ENCODE results near the gene GJD2.

Gene GJD2

DNA sequence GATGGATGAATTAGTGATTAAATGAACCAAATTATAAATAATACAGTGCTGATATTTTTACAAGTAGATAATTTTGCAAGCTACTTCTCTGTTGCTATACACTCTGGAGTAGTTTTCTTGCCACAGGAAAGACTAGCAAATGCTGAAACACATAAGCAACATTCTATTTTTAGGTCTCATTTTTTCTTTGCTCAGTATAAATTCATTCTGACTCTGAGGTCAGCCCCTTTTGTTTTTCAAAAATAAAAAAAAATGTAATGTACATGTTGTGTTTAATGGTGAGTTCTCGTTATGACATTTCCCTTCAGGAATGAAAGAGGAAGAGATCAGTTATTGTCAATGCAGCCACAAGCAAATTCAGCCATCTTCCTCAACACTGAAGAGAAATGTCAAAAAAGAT lies 24.9 kb downstream of the GJD2 start:
- no peaks in the 10 kb centered on the region for H3K9me3 ChIP-seq (ENCODE audit: control insufficient read depth, low read length)
- H3K4me1 ChIP-seq (ENCODE audit: control insufficient read depth, insufficient read depth, low read length, poor library complexity, severe bottlenecking), result no peaks in the 10 kb centered on the region
- H3K36me3 ChIP-seq (ENCODE audit: control insufficient read depth, insufficient read depth, low read length), result no peaks in the 10 kb centered on the region
- no peak overlapping the region for H3K27ac ChIP-seq (ENCODE audit: insufficient read depth, low read length, poor library complexity, severe bottlenecking)
- no peak overlapping the region for H3K4me3 ChIP-seq (ENCODE audit: insufficient read depth, low read depth, low read length, poor library complexity, severe bottlenecking)
- no peak for DNase-seq
- peaks cover 2% of the 10 kb centered on the region for H3K27me3 ChIP-seq (replicated peaks; ENCODE audit: control insufficient read depth, insufficient read depth, low read length, poor library complexity, severe bottlenecking)

GRCh38 chr15:34729056-34729455 lies 25.7 kb downstream of the GJD2 start:
- Histone ChIP-seq H3K4me3 (ENCODE audit: insufficient read depth, low read depth, low read length, poor library complexity, severe bottlenecking) (no peak overlapping the region), H3K27ac (ENCODE audit: insufficient read depth, low read length, poor library complexity, severe bottlenecking) (no peak overlapping the region), H3K9me3 (ENCODE audit: control insufficient read depth, low read length) (no peaks in the 10 kb centered on the region), H3K36me3 (ENCODE audit: control insufficient read depth, insufficient read depth, low read length) (no peaks in the 10 kb centered on the region), H3K4me1 (ENCODE audit: control insufficient read depth, insufficient read depth, low read length, poor library complexity, severe bottlenecking) (no peaks in the 10 kb centered on the region), H3K27me3 (replicated peaks; ENCODE audit: control insufficient read depth, insufficient read depth, low read length, poor library complexity, severe bottlenecking) (peaks cover 2% of the 10 kb centered on the region)
- no peak for DNase-seq

GRCh38 chr15:34726406-34727100 lies 28.2 kb downstream of the GJD2 start:
- no peaks in the 10 kb centered on the region for H3K9me3 ChIP-seq (ENCODE audit: control insufficient read depth, low read length)
- no peak overlapping the region for H3K27ac ChIP-seq (ENCODE audit: insufficient read depth, low read length, poor library complexity, severe bottlenecking)
- H3K36me3 ChIP-seq (ENCODE audit: control insufficient read depth, insufficient read depth, low read length), result no peaks in the 10 kb centered on the region
- no peak overlapping the region for H3K4me3 ChIP-seq (ENCODE audit: insufficient read depth, low read depth, low read length, poor library complexity, severe bottlenecking)
- peaks cover 4% of the 10 kb centered on the region for H3K27me3 ChIP-seq (replicated peaks; ENCODE audit: control insufficient read depth, insufficient read depth, low read length, poor library complexity, severe bottlenecking)
- H3K4me1 ChIP-seq (ENCODE audit: control insufficient read depth, insufficient read depth, low read length, poor library complexity, severe bottlenecking), result no peaks in the 10 kb centered on the region
- no peak for DNase-seq

DNA sequence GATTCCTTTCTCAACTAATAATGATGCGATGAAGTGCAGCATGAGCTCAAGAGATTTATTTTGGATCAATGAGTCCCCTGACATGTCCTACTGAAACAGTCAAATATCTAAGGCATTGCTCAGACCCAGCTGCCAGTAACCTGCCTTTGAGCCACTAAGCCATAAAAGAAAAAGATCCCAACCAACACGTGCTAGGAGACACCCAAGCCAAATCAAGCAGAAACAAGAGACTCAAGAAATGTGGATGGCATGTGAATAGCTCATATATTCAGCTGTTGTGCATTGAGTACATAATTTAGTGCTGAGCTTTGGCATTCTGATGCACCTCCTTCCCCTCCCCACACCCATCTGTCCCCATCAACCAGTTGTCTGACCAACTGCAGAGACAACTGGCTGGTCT lies 29.2 kb downstream of the GJD2 start:
- no peak overlapping the region for H3K27ac ChIP-seq (ENCODE audit: insufficient read depth, low read length, poor library complexity, severe bottlenecking)
- H3K36me3 ChIP-seq (ENCODE audit: control insufficient read depth, insufficient read depth, low read length), result no peaks in the 10 kb centered on the region
- H3K9me3 ChIP-seq (ENCODE audit: control insufficient read depth, low read length), result no peaks in the 10 kb centered on the region
- H3K27me3 ChIP-seq (replicated peaks; ENCODE audit: control insufficient read depth, insufficient read depth, low read length, poor library complexity, severe bottlenecking), result peaks cover 4% of the 10 kb centered on the region
- H3K4me3 ChIP-seq (ENCODE audit: insufficient read depth, low read depth, low read length, poor library complexity, severe bottlenecking), result no peak overlapping the region
- DNase-seq, result no peak
- no peaks in the 10 kb centered on the region for H3K4me1 ChIP-seq (ENCODE audit: control insufficient read depth, insufficient read depth, low read length, poor library complexity, severe bottlenecking)

GRCh38 chr15:34724481-34724880 lies 30.3 kb downstream of the GJD2 start:
- Histone ChIP-seq H3K4me3 (ENCODE audit: insufficient read depth, low read depth, low read length, poor library complexity, severe bottlenecking) (no peak overlapping the region), H3K4me1 (ENCODE audit: control insufficient read depth, insufficient read depth, low read length, poor library complexity, severe bottlenecking) (no peaks in the 10 kb centered on the region), H3K36me3 (ENCODE audit: control insufficient read depth, insufficient read depth, low read length) (no peaks in the 10 kb centered on the region), H3K27me3 (replicated peaks; ENCODE audit: control insufficient read depth, insufficient read depth, low read length, poor library complexity, severe bottlenecking) (peaks cover 4% of the 10 kb centered on the region), H3K9me3 (ENCODE audit: control insufficient read depth, low read length) (no peaks in the 10 kb centered on the region), H3K27ac (ENCODE audit: insufficient read depth, low read length, poor library complexity, severe bottlenecking) (no peak overlapping the region)
- no peak for DNase-seq

GRCh38 chr15:34722439-34722836 lies 32.4 kb downstream of the GJD2 start:
- Histone ChIP-seq H3K27me3 (replicated peaks; ENCODE audit: control insufficient read depth, insufficient read depth, low read length, poor library complexity, severe bottlenecking) (peaks cover 4% of the 10 kb centered on the region), H3K36me3 (ENCODE audit: control insufficient read depth, insufficient read depth, low read length) (no peaks in the 10 kb centered on the region), H3K27ac (ENCODE audit: insufficient read depth, low read length, poor library complexity, severe bottlenecking) (no peak overlapping the region), H3K9me3 (ENCODE audit: control insufficient read depth, low read length) (no peaks in the 10 kb centered on the region), H3K4me3 (ENCODE audit: insufficient read depth, low read depth, low read length, poor library complexity, severe bottlenecking) (no peak overlapping the region), H3K4me1 (ENCODE audit: control insufficient read depth, insufficient read depth, low read length, poor library complexity, severe bottlenecking) (no peaks in the 10 kb centered on the region)
- no peak for DNase-seq

- Histone ChIP-seq H3K27ac (ENCODE audit: insufficient read depth, low read length, poor library complexity, severe bottlenecking) (no peak overlapping the region), H3K4me1 (ENCODE audit: control insufficient read depth, insufficient read depth, low read length, poor library complexity, severe bottlenecking) (no peaks in the 10 kb centered on the region), H3K27me3 (replicated peaks; ENCODE audit: control insufficient read depth, insufficient read depth, low read length, poor library complexity, severe bottlenecking) (peaks cover 4% of the 10 kb centered on the region), H3K4me3 (ENCODE audit: insufficient read depth, low read depth, low read length, poor library complexity, severe bottlenecking) (no peak overlapping the region), H3K36me3 (ENCODE audit: control insufficient read depth, insufficient read depth, low read length) (no peaks in the 10 kb centered on the region), H3K9me3 (ENCODE audit: control insufficient read depth, low read length) (no peaks in the 10 kb centered on the region)
- no peak for DNase-seq
Measured at GRCh38 chr15:34721802-34722438, 32.9 kb downstream of the GJD2 start.

- H3K4me3 ChIP-seq (ENCODE audit: insufficient read depth, low read depth, low read length, poor library complexity, severe bottlenecking), result no peak overlapping the region
- H3K9me3 ChIP-seq (ENCODE audit: control insufficient read depth, low read length), result no peaks in the 10 kb centered on the region
- H3K4me1 ChIP-seq (ENCODE audit: control insufficient read depth, insufficient read depth, low read length, poor library complexity, severe bottlenecking), result no peaks in the 10 kb centered on the region
- H3K27me3 ChIP-seq (replicated peaks; ENCODE audit: control insufficient read depth, insufficient read depth, low read length, poor library complexity, severe bottlenecking), result peaks cover 4% of the 10 kb centered on the region
- no peak overlapping the region for H3K27ac ChIP-seq (ENCODE audit: insufficient read depth, low read length, poor library complexity, severe bottlenecking)
- no peaks in the 10 kb centered on the region for H3K36me3 ChIP-seq (ENCODE audit: control insufficient read depth, insufficient read depth, low read length)
- no peak for DNase-seq
Measured at GRCh38 chr15:34721157-34721801, 33.5 kb downstream of the GJD2 start.

- H3K4me1 ChIP-seq (ENCODE audit: control insufficient read depth, insufficient read depth, low read length, poor library complexity, severe bottlenecking), result no peaks in the 10 kb centered on the region
- DNase-seq, result no peak
- peaks cover 5% of the 10 kb centered on the region for H3K27me3 ChIP-seq (replicated peaks; ENCODE audit: control insufficient read depth, insufficient read depth, low read length, poor library complexity, severe bottlenecking)
- no peaks in the 10 kb centered on the region for H3K9me3 ChIP-seq (ENCODE audit: control insufficient read depth, low read length)
- no peak overlapping the region for H3K4me3 ChIP-seq (ENCODE audit: insufficient read depth, low read depth, low read length, poor library complexity, severe bottlenecking)
- no peak overlapping the region for H3K27ac ChIP-seq (ENCODE audit: insufficient read depth, low read length, poor library complexity, severe bottlenecking)
- no peaks in the 10 kb centered on the region for H3K36me3 ChIP-seq (ENCODE audit: control insufficient read depth, insufficient read depth, low read length)
Measured at GRCh38 chr15:34719695-34720094, 35.1 kb downstream of the GJD2 start.

Measured in effector memory CD4-positive, alpha-beta T cell (primary cell).